ENCODE data around the gene ITGB6. TPM values are rescaled to one million over a fixed set of nuclear protein-coding genes. Genes with fewer than 3 reads are reported as not detected.

Gene ITGB6
- total RNA-seq, 1 donor from 2014 or later, result 2.0 TPM

DNA sequence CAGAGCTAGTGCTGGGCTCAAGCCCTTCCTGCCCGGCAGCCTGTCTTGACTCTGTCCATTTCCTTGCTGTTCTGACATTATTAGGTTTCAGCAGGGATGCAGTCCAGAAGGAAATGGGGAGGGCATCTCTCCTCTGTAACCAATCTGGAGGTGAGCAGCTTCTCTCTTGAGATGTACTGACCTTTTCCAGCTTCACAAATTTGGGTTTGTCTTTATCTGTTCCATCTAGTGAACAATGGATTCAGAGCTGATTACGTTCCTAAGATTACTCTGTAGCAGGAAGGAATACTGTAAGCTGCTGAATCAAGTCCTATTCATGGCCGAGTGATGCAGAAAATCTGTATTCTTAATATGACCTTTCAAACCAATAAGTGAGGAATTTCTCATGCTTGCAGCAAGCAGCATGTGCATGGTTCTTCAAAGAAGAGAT, 148.7 kb downstream of the ITGB6 start:
- peak overlapping the region; percentile 32 for H3K27ac Mint-ChIP-seq (ENCODE audit: unreplicated experiment)
- no peaks in the 10 kb centered on the region for H3K9me3 Mint-ChIP-seq (ENCODE audit: low read depth)
- peaks cover under 1% of the 10 kb centered on the region for H3K36me3 Mint-ChIP-seq (ENCODE audit: low read depth)
- DNase-seq (ENCODE audit: low spot score), result no peak
- no peak overlapping the region for H3K4me3 Mint-ChIP-seq (ENCODE audit: unreplicated experiment)
- H3K27me3 Mint-ChIP-seq (ENCODE audit: low read depth), result no peaks in the 10 kb centered on the region
- peaks cover 41% of the 10 kb centered on the region for H3K4me1 Mint-ChIP-seq (ENCODE audit: low read depth)
- TF ChIP-seq, protein P1, sequence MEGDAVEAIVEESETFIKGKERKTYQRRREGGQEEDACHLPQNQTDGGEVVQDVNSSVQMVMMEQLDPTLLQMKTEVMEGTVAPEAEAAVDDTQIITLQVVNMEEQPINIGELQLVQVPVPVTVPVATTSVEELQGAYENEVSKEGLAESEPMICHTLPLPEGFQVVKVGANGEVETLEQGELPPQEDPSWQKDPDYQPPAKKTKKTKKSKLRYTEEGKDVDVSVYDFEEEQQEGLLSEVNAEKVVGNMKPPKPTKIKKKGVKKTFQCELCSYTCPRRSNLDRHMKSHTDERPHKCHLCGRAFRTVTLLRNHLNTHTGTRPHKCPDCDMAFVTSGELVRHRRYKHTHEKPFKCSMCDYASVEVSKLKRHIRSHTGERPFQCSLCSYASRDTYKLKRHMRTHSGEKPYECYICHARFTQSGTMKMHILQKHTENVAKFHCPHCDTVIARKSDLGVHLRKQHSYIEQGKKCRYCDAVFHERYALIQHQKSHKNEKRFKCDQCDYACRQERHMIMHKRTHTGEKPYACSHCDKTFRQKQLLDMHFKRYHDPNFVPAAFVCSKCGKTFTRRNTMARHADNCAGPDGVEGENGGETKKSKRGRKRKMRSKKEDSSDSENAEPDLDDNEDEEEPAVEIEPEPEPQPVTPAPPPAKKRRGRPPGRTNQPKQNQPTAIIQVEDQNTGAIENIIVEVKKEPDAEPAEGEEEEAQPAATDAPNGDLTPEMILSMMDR (IDR thresholded peaks at IDR 0.05), result no peak

DNA sequence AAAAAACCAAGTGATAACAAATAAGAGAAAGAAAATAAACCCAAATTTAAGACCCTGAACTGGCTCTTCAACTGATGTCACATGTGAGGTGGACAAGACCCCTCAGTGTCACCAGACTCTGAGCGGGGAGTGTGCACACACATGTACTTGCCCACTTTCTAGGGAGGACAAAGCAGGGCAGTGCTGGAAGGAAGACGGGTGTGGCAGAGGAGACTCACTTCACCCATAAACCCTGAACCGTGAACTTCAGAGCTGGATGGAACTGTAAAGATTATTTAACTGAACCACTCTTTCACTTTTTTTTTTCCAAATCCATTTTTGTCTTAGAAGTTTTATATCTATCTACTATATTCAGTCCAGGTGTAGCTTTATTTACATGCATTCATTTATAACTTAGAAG, 149.9 kb downstream of the ITGB6 start:
- TF ChIP-seq, protein P1 (IDR thresholded peaks at IDR 0.05), result no peak
- Mint-ChIP-seq H3K36me3 (ENCODE audit: low read depth) (peaks cover 8% of the 10 kb centered on the region), H3K4me3 (ENCODE audit: unreplicated experiment) (no peak overlapping the region), H3K4me1 (ENCODE audit: low read depth) (peaks cover 31% of the 10 kb centered on the region), H3K27ac (ENCODE audit: unreplicated experiment) (no peak overlapping the region), H3K9me3 (ENCODE audit: low read depth) (no peaks in the 10 kb centered on the region), H3K27me3 (ENCODE audit: low read depth) (no peaks in the 10 kb centered on the region)
- no peak for DNase-seq (ENCODE audit: low spot score)

Other genes with a start within 250 kb of the ITGB6 start
- 46.5 to 86.6 TPM (median 47.7 TPM) in 3 replicates for gene PLA2R1, start 137.7 kb downstream of the ITGB6 start, total RNA-seq